Midbrain (tissue), 1 donor: ENCODE results near the gene IFT52.

Experiments used
- DNase-seq: peaks from one replicate; lab custom pipeline; 2025; lab: John Stamatoyannopoulos, UW

Gene IFT52

GRCh38 chr20:43691928-43692524, 101.3 kb downstream of the IFT52 start:
- DNase-seq: peak; percentile 16

- DNase-seq: no peak
Measured at GRCh38 chr20:43694763-43695162, 104.0 kb downstream of the IFT52 start.

GRCh38 chr20:43695571-43695970, 104.8 kb downstream of the IFT52 start:
- no peak for DNase-seq
